ENCODE measurements around the gene DIPK1B.
A peak's percentile ranks its signal among the peaks of the same experiment; 100 is the strongest.
"Not testable (repeated sequence)": the region's sequence is repeated elsewhere in the genome, so short reads cannot be mapped to it uniquely, and the experiment has no call there.

Gene DIPK1B

DNA sequence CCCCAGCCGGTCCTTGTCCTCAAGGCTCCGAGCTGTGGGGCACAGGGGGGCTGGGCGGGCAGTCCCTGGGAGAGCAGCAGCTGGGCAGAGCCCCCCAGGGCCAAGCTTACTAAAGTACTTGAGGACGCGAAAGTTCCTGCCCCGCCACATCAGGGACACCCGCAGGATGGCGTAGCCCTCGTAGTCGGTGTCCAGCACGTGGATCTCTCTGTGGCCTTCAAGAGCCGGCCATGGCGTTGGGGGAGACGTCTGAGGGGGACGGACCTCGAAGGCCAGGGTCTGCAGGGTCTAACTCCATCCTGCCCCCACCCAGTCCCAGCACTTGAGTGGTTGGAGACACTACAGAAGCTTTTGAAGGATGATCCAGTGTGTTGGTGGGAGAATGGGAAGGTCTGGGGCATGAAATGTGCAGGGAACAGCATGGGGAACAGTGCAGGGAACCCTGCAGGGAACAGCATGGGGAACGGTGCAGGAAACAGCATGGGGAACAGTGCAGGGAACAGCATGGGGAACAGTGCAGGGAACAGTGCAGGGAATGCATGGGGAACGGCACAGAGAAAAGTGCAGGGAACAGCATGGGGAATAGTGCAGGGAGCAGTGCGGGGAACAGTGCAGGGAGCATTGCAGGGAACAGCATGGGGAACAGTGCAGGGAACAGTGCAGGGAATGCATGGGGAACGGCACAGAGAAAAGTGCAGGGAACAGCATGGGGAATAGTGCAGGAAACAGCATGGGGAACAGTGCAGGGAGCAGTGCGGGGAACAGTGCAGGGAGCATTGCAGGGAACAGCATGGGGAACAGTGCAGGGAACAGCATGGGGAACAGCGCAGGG is 43.1 kb downstream of the DIPK1B start:
- DNase-seq, result not testable (repeated sequence)

DNA sequence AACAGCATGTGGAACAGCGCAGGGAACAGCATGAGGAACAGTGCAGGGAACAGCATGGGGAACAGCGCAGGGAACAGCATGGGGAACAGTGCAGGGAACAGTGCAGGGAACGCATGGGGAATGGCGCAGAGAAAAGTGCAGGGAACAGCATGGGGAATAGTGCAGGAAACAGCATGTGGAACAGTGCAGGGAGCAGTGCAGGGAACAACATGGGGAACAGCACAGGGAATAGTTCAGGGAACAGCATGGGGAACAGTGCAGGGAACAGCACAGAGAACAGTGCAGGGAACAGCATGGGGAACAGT is 43.7 kb downstream of the DIPK1B start:
- no peak for DNase-seq

DNA sequence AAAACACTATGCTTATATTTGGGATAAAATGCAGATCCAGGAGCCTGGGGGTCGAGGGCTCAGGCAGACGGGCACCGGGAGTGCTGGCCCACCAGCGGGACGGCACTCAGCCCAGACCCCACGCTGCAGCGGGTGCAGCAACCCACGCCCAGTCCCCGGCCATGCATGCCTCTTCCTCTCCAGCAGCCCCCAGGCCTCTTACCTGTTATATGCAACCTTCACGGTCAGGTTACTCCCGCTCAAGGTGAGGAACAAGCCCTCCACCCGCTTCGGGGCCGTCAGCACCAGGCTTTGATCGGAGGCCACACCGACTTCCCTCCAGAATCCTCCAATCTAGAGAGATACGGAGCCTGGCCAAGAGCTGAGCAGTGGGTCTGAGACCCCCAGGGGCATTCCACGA is 44.5 kb downstream of the DIPK1B start:
- no peak for DNase-seq

DNA sequence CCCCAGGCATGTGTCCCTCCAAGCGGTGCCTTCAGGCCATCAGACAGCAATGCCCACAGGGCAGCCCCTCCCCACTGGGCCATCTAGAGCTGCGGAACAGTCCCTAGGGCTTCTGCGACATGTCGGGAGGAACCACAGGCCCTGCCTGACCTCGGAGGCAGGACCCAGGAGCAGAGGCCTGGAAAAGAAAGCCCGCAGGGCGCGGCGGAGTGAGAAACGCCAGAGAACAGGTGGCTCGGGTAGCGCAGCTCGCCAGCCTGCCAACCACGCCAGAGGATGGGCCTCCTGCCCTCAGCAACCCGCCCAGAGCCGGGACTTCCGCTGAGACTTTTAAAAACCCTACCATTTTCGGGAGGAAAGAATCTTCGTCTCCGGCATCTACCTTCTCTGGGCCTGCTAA is 45.0 kb downstream of the DIPK1B start:
- no peak for DNase-seq

DNA sequence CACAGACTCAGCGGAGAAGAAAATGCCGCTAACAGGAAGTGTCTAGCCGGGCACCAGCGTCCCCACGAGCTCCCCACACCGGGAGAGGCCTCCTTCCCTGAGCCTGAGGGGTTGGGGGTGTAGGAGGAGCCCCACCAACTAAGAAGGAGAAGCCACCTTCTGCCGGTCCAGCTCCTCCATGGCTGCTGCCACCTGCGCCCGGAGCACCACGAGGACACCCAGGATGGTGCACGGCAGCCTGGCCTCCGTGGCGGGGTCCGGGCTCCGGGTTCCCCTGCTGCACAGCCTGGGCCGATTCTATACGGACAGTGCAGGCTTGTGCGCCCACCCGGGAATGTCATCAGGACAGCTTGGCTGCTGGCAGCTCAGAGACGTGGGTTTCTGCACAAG is 45.4 kb downstream of the DIPK1B start:
- DNase-seq, result no peak

DNA sequence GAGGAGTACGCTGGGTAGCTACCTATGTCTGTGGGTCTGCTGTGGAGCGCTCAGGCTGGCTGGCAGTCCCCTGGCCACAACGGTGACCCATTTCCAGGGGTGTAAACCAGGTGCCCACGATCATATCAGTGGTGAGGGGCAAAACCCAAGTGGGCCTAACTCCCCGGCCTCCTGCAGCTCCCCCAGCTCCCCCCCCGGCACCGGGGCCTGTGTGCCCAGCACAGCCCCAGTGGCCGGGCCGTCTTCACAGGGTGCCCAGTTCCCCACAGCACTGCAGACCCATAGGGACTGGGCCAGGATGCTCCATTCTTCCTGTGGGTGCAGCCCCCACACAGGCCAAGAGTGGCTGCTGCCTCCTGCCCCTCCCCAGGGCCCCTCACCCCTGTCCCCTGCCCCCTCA is 46.6 kb downstream of the DIPK1B start:
- no peak for DNase-seq

DNA sequence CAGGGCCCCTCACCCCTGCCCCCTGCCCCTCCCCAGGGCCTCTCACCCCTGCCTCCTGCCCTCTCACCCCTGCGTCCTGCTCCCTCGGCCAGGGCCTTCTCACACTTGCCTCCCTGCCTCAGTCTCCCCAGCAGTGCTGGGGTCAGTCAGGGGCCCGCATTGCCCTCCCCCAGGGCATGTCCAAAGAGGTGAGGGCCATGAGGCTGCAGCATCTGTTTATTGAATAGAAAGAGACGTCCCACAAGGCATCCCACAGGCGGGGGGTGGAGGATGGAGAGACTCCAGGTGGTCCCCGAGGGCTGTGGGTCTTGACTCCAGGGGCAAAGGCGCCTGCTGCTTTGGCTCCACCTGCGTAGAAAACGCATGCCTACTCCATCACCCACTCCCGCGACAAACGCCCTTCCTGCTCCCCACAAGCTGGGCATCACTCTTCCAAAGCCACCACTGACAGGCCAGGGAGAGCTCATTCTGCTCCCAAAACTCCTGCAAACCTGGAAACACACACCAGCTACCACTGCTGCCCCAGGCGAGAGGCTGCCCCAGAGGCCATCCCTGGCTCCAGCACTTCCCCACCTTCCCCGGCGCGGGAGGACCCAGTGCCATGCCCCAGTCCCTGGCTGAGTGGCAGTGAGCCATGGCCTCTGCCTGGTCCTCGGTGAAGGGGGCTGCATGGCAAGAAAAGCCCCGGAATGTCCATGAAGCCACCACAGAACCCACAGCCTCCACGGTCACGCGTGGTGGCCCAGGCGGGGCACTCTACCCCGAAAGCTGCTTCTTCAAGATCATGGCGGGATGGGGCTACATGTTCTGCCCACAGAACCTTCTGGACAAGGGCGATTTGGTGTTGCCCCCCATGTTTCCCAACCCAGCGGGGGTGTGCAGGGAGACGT is 47.3 kb downstream of the DIPK1B start:
- no peak for DNase-seq

DNA sequence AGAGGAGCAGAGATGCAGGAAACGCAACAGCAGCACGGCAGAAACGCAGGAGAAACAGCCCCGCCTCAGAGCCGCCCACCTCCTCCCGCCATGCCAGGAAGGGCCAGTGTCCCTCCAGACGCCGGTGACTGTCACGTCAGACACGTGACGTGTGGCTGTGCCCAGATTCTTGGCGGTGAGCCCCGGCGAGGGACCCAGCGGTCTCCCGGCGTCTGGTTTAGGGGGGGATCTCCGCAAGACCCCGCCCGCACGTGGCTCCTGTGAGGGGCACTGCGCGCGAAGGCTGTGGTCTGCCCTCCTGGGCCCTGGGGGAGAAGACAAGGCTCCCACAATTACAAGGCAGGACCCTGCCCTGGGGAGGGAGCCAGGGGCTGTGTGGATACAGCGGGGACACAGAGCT is 48.1 kb downstream of the DIPK1B start:
- DNase-seq, result no peak

DNA sequence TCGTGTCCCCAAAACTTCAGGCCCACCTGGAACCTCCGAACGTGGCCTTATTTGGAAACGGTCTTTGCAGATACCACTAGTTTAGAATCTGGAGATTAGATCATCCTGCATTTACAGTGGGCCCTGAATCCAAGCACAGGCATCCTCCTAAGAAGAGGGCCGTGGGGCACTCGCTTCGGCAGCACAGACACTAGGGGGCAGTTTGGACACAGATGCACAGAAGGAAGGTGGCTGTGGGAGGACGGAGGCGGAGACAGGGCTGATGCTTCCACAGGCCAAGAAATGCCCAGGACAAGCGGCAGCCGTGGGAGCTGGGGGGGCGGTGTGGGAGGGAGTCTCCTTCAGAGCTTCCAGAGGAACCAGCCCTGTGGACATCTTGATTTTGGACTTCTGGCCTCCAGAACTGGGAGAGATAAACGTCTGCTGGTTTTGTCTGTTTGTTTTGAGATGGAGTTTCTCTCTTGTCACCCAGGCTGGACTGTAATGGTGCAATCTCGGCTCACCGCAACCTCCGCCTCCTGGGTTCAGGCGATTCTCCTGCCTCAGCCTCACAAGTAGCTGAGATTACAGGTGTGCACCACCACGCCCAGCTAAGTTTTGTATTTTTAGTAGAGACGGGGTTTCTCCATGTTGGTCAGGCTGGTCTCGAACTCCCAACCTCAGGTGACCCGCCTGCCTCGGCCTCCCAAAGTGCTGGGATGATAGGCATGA is 48.6 kb downstream of the DIPK1B start:
- peak; percentile 13 for DNase-seq

DNA sequence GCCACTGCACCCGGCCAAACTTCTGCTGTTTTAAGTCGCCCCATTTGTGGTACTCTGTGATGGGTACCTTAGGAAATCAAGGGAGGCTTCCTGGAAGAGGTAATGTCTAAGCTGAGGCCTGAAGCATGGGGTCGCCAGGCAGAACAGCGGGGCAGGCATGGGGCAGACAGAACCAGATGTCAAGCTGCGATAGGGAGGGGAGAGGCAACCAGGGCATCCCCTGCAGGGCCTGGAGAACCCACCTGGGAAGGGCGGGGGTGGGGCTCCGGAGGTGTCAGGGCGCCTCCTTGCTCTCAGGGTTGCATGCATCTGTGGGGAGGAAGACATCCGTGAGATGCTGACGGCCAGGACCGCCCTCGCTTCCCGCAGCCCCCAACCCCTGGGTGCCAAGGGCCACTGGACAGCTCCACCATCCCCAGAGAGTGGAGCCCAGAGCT is 49.2 kb downstream of the DIPK1B start:
- DNase-seq, result no peak

DNA sequence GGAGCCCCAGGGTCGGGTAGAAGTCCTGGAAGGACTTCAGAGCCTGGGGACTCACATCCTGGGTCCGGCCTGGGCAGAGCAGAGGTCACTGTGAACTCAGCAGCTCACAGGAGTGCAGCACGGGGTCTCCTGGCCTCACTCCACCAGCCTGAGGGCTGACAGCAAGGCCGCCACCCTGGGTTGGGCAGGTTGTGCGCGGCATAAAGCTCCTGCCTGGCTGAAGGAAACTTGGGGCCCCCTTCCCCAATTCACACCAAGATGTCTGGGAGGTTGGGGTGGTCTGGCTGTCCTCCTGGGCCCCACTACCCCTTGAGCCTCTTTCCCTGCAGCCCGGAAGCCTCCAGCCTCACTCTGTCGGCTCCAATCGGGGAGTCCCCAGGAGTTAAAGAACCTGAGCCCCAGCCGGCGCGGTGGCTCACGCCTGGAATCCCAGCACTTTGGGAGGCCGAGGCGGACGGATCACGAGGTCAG is 49.9 kb downstream of the DIPK1B start:
- no peak for DNase-seq

DNA sequence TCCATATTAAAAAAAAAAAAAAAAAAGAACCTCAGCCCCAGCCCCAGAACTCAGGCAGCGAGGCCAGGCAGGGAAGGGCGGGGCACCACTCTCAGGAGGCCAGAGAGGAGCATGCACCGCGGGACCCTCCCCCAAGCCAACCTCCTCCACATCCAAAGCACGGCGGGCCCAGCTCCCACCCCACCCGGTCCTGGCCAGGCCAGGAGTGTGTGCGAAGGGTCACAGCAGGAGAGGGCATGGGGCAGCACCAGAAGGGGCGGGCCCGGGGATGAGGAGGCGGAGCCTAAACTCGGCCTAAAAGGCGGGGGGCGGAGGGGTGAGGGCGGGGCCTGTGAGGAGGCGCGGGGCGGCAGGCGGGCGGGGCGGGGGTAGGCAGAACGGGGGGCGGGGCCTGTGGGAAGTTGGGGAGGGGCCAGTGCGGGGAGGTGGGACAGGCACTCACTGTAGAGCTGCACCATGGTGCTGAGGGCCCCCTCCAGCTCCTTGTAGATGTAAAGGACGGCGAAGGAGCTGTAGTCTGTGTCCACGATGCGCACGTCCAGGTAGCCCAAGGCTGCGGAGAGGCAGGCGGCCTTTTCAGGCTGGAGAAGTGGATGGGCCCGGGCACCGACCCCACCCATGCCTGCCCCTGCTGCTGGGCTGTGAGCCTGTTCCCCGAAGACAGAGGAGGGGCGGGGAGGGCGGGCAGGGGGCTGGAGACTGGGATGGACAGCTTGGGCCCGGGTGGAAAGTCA is 50.7 kb downstream of the DIPK1B start:
- no peak for DNase-seq

DNA sequence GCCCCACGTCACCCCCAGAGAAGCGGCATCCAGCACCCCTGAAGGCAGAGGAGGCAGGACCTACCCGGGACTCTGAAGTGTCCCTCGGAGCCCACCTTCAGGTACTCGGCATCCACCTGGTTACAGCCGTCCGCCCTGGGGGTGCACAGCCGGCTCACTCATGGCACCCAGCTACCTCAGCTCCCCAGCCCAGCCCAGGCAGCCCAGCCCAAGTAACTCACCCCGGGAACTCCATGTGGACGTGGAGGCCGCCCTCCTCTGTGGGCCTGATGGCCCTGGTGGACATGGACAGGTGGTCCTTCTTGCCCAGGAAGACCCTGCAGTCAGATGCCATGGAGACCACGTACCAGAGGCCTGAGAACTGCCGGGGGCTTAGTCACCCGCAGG is 51.3 kb downstream of the DIPK1B start:
- no peak for DNase-seq

DNA sequence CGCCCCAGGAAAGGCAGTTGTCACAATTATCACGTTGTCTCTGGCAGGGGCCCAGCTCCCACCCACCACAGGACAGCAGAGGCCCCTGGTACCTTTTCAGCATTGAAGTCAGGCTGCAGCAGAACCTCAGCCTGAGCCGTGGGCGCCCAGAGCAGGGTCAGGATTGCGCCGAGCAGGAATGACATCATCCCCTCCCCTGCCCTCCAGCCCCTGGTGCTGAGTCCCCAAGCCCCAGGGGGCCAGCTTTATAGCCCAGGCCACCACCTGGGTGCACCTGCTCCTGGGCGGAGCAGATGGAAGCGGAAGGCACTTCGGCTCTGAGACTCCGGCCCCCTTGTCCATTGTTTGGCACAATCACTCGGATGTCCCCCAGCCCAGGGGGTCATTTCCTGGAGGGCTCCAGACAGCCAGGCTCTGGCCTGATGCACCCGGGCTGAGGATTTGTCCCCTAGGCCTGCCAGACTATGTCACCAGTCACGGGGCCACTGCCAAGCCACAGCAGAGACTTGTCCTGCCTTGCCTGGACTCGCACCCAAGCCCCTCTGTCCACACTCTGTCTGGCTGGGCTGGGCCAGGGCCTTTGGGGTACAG is 52.0 kb downstream of the DIPK1B start, which contains the start of gene LCN15:
Gene LCN15, minus strand, starts transcription at position 218 of the 591 bp plus-strand sequence. Its CDS starts 30 bp downstream, at position 188.
- no peak for DNase-seq

DNA sequence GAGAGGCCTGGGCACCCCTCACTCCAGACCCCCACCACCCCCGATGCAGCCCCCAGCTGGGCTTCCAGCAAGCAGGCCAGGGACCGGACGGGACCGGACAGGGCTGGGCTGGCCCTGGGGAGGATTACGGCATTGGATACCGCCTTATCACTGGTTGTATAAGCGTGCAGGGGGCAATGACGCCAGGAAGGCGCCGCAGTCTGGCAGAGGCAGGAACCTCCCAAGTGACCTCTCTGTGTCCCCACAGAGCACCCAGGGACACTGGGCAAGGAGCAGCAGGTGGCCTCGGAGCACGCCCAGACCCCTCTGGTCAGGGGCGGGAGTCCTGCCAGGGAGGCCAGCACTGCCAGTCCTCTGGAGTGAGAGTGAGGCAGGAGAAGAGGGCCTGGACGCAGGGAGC is 52.7 kb downstream of the DIPK1B start:
- no peak for DNase-seq

DNA sequence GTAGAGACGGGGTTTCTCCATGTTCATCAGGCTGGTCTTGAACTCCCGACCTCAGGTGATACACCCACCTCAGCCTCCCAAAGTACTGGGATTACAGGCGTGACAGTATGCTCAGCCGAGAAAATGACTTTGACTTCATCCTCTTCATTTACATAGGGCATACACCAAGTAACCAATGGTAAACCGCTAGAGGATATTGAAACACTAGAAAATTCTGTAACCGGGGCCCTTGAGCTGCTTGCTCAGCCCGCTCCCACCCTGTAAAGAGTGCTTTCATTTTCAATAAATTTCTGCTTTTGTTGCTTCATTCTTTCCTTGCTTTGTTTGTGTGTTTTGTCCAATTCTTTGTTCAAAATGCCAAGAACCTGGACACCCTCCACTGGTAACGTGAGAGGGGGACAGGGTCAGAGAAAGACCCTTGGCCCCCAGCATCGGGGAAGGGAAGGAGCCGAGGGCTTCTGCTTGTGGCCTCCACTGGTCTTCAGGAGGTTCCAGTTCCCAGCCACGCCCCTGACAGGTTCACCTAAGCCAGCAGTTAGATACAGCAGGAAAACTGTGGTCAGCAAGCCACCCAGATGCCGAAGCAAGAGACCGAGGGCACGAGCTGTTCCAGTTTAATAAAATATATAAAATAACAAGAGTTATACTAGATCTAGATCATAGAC is 53.5 kb downstream of the DIPK1B start:
- not testable (repeated sequence) for DNase-seq

DNA sequence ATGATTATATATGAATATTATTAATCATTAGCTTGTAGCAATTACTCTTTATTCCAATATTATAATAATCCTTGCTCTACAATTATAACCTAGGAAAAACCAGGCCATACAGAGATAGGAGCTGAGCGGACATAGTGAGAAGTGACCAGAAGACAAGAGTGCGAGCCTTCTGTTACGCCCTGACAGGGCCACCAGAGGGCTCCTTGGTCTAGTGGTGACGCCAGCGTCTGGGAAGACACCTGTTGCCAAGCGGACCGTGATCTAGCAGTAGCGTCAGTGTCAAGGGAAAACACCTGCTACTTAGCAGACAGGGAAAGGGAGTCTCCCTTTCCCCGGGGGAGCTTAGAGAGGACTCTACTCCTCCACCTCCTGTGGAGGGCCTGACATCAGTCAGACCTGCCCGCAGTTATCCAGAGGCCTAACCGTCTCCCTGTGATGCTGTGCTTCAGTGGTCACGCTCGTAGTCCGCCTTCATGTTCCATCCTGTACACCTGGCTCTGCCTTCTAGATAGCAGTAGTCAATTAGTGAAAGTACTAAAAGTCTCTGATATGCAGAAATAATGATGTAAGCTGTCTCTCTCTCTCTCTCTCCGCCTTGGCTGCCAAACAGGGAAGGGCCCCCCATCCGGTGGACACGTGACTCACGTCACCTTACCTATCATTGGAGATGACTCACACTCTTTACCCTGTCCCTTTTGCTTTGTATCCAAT is 54.2 kb downstream of the DIPK1B start:
- DNase-seq, result peak; percentile 5

DNA sequence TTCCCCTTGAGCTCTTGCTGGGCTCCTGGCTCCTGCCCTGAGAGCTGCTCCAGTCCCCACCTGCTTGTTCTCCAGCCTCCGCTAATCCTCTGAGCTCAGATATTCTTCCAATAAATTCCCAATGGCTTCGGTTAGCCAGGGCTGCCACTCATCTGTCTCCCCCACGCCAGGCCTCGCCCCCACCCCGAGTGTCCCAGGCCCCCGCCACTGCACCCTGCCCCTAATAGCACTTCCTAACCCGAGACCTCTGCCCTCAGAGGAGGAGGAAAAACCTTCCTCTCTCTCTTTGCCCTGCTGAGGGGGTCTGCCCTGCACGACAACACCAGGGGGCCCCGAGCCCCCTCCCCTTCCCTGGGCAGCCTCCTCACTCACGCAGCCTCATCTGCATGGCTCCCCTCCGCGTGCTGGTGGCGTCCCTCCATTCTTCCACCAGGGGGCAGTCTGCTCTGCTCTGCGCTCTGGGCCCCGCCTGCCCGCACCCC is 57.4 kb downstream of the DIPK1B start:
- peak; percentile 30 for DNase-seq

DNA sequence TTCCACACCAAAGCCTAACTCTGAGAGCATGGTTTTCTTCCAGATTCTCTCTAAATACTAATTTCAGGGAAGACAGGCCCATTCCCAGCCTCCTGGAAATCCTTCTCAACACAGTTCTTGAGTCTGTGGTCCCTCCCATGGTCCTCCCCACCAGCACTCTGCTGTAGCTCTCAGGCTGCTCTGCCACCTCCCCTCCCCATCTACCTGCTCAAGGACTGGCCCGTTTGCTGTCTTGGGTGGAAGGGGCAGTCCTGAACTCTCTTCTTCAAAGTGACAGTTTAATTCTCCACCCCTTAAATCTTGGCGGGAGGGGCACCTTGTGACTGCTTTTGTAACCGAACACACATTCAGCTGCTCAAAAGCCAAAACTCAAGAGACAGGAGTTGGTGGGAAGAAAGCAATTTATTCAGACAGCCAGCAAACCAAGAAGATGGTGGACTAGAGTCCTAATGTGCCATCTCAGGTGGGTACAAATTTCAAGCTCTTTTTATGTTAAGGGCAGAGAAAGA is 59.6 kb downstream of the DIPK1B start:
- DNase-seq, result no peak

DNA sequence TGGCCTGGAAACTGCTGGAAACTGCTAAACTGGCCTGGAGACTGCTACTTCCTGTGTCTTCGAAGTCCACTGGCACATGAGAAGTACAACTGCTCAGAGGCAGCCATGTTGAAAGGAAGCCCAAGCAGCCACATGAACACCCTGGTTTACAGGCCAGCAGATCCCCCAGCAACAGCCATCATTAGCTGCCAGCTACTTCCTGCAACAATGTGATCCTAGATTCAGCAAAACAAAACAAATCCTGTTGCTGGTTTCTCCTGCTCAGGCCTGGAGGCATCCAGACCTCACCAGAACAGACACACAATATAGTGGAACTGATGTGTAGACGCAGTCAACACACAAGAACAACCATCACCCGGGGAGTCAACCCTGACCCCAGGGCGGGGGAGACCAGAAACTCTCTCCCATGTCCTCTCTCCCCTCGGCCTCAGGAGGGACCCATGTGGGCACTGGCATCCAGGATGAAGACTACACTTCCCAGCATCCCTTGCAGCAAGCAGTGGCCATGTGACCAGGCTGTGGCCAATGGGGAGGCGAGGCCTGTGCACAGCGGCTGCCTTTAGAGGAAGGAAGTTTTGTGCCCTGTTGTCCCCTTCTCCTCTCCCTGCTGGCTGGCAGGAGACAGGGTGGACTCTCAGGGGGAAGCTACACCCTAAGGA is 61.1 kb downstream of the DIPK1B start:
- DNase-seq, result no peak

All from NCI-H748 treated with DMSO at 0.1 percent for 48 hours (cell line).